CD14-positive monocyte (primary cell): ENCODE results near the gene HINT3. TPM values are rescaled to one million over a fixed set of nuclear protein-coding genes. Genes with fewer than 3 reads are reported as not detected.

ENCODE experiments used
- DNase-seq, 3 donors: peaks; one replicate each; pipeline ENCODE4 v3.0.0-alpha.2; 2011 to 2022
- H2AFZ ChIP-seq: 2 replicates; pipeline ENCODE4 v1.6.0; 2012; ENCODE audit warnings: mild to moderate bottlenecking, low read depth, low read length, inconsistent platforms; ENCODE audit not compliant: insufficient read depth, poor library complexity, severe bottlenecking
- H3K27ac ChIP-seq, 2 donors: 1 replicate in 1 of 2; 2 replicates in 1 of 2; pipeline ENCODE4 v1.5.1; 2012 to 2013; ENCODE audit warnings: low read length in 2 of 2, control low read depth in 1 of 2, inconsistent platforms in 1 of 2, low read depth in 1 of 2, mild to moderate bottlenecking in 1 of 2
- H3K27me3 ChIP-seq, 2 donors: one replicate each; pipeline versions ENCODE4 v1.6.0 to v1.6.1; 2011 to 2013; ENCODE audit warnings: low read length in 2 of 2; ENCODE audit not compliant: control insufficient read depth in 2 of 2, insufficient read depth in 2 of 2
- H3K36me3 ChIP-seq, 2 donors: replicated peaks in 1 of 2; 1 replicate in 1 of 2; 2 replicates in 1 of 2; pipeline versions ENCODE4 v1.5.1 to v1.6.1; 2012 to 2013; ENCODE audit warnings: low read length in 2 of 2, control low read depth in 1 of 2, inconsistent platforms in 1 of 2, mild to moderate bottlenecking in 1 of 2; ENCODE audit not compliant: insufficient read depth in 2 of 2, control insufficient read depth in 1 of 2
- H3K4me1 ChIP-seq, 2 donors: 1 replicate in 1 of 2; 2 replicates in 1 of 2; pipeline versions ENCODE4 v1.5.1 to v1.6.1; 2012 to 2013; ENCODE audit warnings: low read length in 2 of 2, control low read depth in 1 of 2, inconsistent platforms in 1 of 2, mild to moderate bottlenecking in 1 of 2, moderate library complexity in 1 of 2; ENCODE audit not compliant: insufficient read depth in 2 of 2, control insufficient read depth in 1 of 2
- H3K4me2 ChIP-seq: replicated peaks from 2 replicates; pipeline ENCODE3; 2012; ENCODE audit warnings: low read length, moderate library complexity, mild to moderate bottlenecking; ENCODE audit not compliant: poor library complexity, severe bottlenecking; ENCODE audit errors: extremely low read depth
- H3K4me3 ChIP-seq, 3 experiments: fragments of 200-600 bp in 1 of 3; sonication (generic) in 1 of 3; replicated peaks in 1 of 3; 1 replicate in 2 of 3; 2 replicates in 1 of 3; pipeline ENCODE4 v1.5.1; 2011 to 2013; ENCODE audit warnings: low read length in 3 of 3, mild to moderate bottlenecking in 3 of 3, control low read depth in 2 of 3, low read depth in 2 of 3, inconsistent platforms in 1 of 3, moderate library complexity in 1 of 3
- H3K79me2 ChIP-seq: 2 replicates; pipeline ENCODE4 v1.6.0; 2012; ENCODE audit warnings: mild to moderate bottlenecking, control low read depth, inconsistent platforms, low read length, moderate library complexity; ENCODE audit not compliant: insufficient read depth
- H3K9ac ChIP-seq: 2 replicates; pipeline ENCODE4 v1.6.0; 2017; ENCODE audit warnings: low read length, mild to moderate bottlenecking; ENCODE audit not compliant: insufficient read depth, poor library complexity, severe bottlenecking
- H3K9me3 ChIP-seq, 2 donors: replicated peaks in 1 of 2; 1 replicate in 1 of 2; 2 replicates in 1 of 2; pipeline versions ENCODE4 v1.5.1 to v1.6.1; 2012 to 2013; ENCODE audit warnings: low read length in 2 of 2, control low read depth in 1 of 2; ENCODE audit not compliant: control insufficient read depth in 1 of 2, insufficient read depth in 1 of 2
- H4K20me1 ChIP-seq: 2 replicates; pipeline ENCODE4 v1.6.0; 2012; ENCODE audit warnings: mild to moderate bottlenecking, low read length, control low read depth, moderate library complexity; ENCODE audit not compliant: insufficient read depth
- H3K27ac Mint-ChIP-seq, 7 donors: one replicate each; pipeline ENCODE4 v1.8.0; 2020; ENCODE audit warnings: mild to moderate bottlenecking in 7 of 7, mixed read lengths in 7 of 7, moderate library complexity in 6 of 7, inconsistent platforms in 2 of 7
- H3K27me3 Mint-ChIP-seq, 3 donors: one replicate each; pipeline ENCODE4 v1.8.0; 2021 to 2022; ENCODE audit warnings: low read depth in 3 of 3, mild to moderate bottlenecking in 3 of 3, mixed read lengths in 3 of 3, moderate library complexity in 3 of 3, inconsistent platforms in 1 of 3
- H3K36me3 Mint-ChIP-seq, 2 donors: one replicate each; pipeline ENCODE4 v1.8.0; 2020; ENCODE audit warnings: mixed read lengths in 2 of 2, inconsistent platforms in 1 of 2, mild to moderate bottlenecking in 1 of 2
- H3K4me1 Mint-ChIP-seq: one replicate; pipeline ENCODE4 v1.8.0; 2020; ENCODE audit warnings: mild to moderate bottlenecking, mixed read lengths
- H3K4me3 Mint-ChIP-seq, 2 donors: one replicate each; pipeline ENCODE4 v1.8.0; 2020; ENCODE audit warnings: mild to moderate bottlenecking in 2 of 2, mixed read lengths in 2 of 2, moderate library complexity in 1 of 2
- H3K9me3 Mint-ChIP-seq, 7 donors: one replicate each; pipeline ENCODE4 v1.8.0; 2020 to 2022; ENCODE audit warnings: mixed read lengths in 7 of 7, mild to moderate bottlenecking in 6 of 7, moderate library complexity in 6 of 7, inconsistent platforms in 2 of 7
- WGBS: methylation state at CpG from one replicate; pipeline ENCODE4 v1.1.5; 2013; ENCODE audit warnings: missing lambda C conversion rate; ENCODE audit not compliant: insufficient coverage; 5-methylcytosine and 5-hydroxymethylcytosine counted together
- intact Hi-C, 2 donors: fragments of 100-400 bp; cut with micrococcal nuclease; formaldehyde crosslinking; loops; one replicate each; pipeline versions ENCODE4 v1.15.0 to v1.15.1; 2023
- polyA plus RNA-seq, 3 donors: library from polyadenylated mRNA; depleted of rRNA in 1 of 3; unstranded in 2 of 3; stranded (reverse) in 1 of 3; fragments of 300-500 nt in 2 of 3; fragments of >200 nt in 1 of 3; fragmentation: Illumina TruSeq in 2 of 3; gene quantifications; 1 replicate in 2 of 3; 2 replicates in 1 of 3; pipeline ENCODE4 v1.2.3, GENCODE V29; 2012 to 2021
- TF ChIP-seq, protein P1 (sequence below): fragments of 200-600 bp; IDR thresholded peaks from one replicate; pipeline ENCODE4 v1.8.0; 2022; ENCODE audit warnings: antibody characterized with exemption, mild to moderate bottlenecking

Gene HINT3
- polyA plus RNA-seq, 3 donors = 5.3 to 18.0 (median 12.3) TPM

DNA sequence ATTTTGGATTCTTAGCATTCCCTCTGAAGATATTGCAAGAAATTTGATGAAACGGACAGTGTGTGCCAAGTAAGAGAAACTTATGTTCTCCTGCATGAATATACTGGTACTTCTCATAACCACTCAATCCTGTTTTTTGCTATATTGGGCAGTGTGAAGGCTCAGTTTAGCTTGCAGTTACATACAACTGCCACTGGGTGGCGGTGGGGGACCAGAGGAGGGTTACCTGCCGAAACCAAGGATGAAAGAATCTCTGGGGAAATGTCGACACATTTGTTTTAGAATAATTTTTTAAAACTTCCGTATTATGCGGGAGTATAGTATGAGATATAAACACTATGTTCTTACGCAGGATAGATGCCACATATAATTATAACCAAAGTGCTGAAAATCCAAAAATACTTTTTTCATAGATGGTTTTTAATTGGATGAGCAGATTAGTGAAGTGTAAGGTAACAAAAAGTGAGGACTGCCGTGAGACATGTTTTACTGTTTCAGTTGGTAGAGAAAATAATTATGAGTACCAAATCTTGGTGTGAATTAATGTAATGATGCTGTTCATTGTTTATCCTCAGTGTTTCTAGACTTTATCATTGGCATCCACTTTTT, 39.5 kb downstream of the HINT3 start:
- Histone ChIP-seq H2AFZ (no peak overlapping the region), H3K36me3 (peaks cover 9 to 25% of the 10 kb centered on the region in 2 donors), H3K79me2 (no peaks in the 10 kb centered on the region), H3K27ac (no peak overlapping the region), H3K9me3 (no peaks in the 10 kb centered on the region), H3K27me3 (no peaks in the 10 kb centered on the region), H3K4me1 (peaks cover 0 to 3% of the 10 kb centered on the region in 2 donors), H3K4me2 (peak overlapping the region; percentile 34), H3K4me3 (no peak overlapping the region), H3K9ac (no peak overlapping the region), H4K20me1 (no peaks in the 10 kb centered on the region)
- intact Hi-C loops = loop anchor here in 1 of 2 donors (10.0 kb wide), 1 partner anchor 1119 kb away; the partner anchor contains the start of gene RSPO3
- WGBS = 100% methylated on average over 1 of the region's 8 CpGs
- Mint-ChIP-seq H3K36me3 (peaks cover 27% of the 10 kb centered on the region in 2 donors), H3K9me3 (no peaks in the 10 kb centered on the region), H3K4me1 (peaks cover 6% of the 10 kb centered on the region), H3K4me3 (no peak overlapping the region), H3K27ac (no peak overlapping the region), H3K27me3 (peaks cover 0 to 2% (median 2%) of the 10 kb centered on the region in 3 donors)
- TF ChIP-seq, protein P1, sequence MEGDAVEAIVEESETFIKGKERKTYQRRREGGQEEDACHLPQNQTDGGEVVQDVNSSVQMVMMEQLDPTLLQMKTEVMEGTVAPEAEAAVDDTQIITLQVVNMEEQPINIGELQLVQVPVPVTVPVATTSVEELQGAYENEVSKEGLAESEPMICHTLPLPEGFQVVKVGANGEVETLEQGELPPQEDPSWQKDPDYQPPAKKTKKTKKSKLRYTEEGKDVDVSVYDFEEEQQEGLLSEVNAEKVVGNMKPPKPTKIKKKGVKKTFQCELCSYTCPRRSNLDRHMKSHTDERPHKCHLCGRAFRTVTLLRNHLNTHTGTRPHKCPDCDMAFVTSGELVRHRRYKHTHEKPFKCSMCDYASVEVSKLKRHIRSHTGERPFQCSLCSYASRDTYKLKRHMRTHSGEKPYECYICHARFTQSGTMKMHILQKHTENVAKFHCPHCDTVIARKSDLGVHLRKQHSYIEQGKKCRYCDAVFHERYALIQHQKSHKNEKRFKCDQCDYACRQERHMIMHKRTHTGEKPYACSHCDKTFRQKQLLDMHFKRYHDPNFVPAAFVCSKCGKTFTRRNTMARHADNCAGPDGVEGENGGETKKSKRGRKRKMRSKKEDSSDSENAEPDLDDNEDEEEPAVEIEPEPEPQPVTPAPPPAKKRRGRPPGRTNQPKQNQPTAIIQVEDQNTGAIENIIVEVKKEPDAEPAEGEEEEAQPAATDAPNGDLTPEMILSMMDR = peak; percentile 98
- peak; percentile 38 to 63 (median 62) for DNase-seq

DNA sequence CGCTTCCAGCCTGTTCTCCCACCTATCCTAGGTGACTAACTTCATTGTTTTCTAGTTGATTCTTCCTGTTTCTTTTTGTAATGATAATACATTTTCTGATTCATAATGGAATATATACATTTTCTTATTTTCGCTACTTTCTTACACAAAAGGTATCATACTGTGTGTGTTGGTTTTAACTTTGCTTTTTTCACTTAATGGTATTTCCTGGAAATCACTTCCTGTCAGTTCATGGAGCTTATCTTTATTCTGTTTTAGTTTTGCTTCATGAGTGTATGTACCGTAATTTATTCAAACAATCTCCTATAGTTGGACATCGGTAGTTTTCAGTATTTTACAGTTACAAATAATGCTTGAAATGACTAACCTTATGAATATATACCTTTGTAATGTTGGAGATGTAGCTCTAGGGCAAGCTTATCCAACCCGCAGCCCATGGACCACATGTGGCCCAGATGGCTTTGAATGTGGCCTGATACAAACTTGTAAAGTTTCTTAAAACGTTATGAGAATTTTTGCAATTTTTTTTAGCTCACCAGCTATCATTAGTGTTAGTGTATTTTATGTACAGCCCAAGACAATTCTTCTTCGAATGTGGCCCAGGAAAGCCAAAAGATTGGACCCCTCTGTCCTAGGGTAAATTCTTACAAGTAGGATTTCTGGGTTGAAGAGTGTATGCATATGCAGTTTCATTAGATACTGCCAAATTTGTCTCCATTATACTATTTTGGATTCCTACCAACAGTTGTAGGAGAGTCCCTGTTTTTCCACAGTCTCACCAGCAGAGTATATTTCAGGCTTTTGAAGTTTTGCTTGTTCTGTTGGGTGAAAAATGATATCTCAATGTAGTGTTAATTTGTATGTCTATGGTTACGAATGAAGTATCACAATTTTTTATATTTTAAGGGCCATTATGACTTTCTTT, 46.4 kb downstream of the HINT3 start:
- Mint-ChIP-seq H3K27me3 (no peaks in the 10 kb centered on the region), H3K4me3 (no peak overlapping the region), H3K27ac (no peak overlapping the region), H3K9me3 (no peaks in the 10 kb centered on the region), H3K4me1 (no peaks in the 10 kb centered on the region), H3K36me3 (peaks cover 40 to 44% of the 10 kb centered on the region in 2 donors)
- H2AFZ ChIP-seq = no peak overlapping the region
- no peaks in the 10 kb centered on the region for H4K20me1 ChIP-seq
- no peaks in the 10 kb centered on the region for H3K9me3 ChIP-seq
- H3K27me3 ChIP-seq = no peaks in the 10 kb centered on the region
- H3K4me3 ChIP-seq = no peak overlapping the region
- H3K79me2 ChIP-seq = no peaks in the 10 kb centered on the region
- intact Hi-C loops = no loop called here
- no peak overlapping the region for H3K27ac ChIP-seq
- no peaks in the 10 kb centered on the region for H3K4me1 ChIP-seq
- WGBS = no CpG with 5 or more reads among the region's 8 CpGs
- no peak overlapping the region for H3K4me2 ChIP-seq
- peaks cover 9 to 42% of the 10 kb centered on the region in 2 donors for H3K36me3 ChIP-seq
- no peak overlapping the region for H3K9ac ChIP-seq
- TF ChIP-seq, protein P1 = no peak
- DNase-seq = no peak
